Activated CD8-positive, alpha-beta memory T cell treated with anti-CD3 and anti-CD28 coated beads for 36 hours (primary cell): Measurements from ENCODE around the gene DNER. TPM values are rescaled to one million over a fixed set of nuclear protein-coding genes. Genes with fewer than 3 reads are reported as not detected.

ENCODE experiments used
- CTCF ChIA-PET: fragments of 350-600 bp; sonication (Branson Sonifier 250); formaldehyde crosslinking; loops from one replicate; lab custom pipeline; 2021; ENCODE audit warnings: antibody characterized with exemption; lab: Charles Lee
- POLR2A ChIA-PET: fragments of 350-600 bp; sonication (Branson Sonifier 250); formaldehyde crosslinking; loops from one replicate; lab custom pipeline; 2021; ENCODE audit warnings: antibody characterized with exemption; lab: Charles Lee
- total RNA-seq, 2 experiments: library from RNA; stranded (reverse); gene quantifications; one replicate each; pipeline ENCODE4 v1.2.3, GENCODE V29; 2021

The DNER gene
- total RNA-seq, 2 experiments from 2014 or later = not detected

DNA sequence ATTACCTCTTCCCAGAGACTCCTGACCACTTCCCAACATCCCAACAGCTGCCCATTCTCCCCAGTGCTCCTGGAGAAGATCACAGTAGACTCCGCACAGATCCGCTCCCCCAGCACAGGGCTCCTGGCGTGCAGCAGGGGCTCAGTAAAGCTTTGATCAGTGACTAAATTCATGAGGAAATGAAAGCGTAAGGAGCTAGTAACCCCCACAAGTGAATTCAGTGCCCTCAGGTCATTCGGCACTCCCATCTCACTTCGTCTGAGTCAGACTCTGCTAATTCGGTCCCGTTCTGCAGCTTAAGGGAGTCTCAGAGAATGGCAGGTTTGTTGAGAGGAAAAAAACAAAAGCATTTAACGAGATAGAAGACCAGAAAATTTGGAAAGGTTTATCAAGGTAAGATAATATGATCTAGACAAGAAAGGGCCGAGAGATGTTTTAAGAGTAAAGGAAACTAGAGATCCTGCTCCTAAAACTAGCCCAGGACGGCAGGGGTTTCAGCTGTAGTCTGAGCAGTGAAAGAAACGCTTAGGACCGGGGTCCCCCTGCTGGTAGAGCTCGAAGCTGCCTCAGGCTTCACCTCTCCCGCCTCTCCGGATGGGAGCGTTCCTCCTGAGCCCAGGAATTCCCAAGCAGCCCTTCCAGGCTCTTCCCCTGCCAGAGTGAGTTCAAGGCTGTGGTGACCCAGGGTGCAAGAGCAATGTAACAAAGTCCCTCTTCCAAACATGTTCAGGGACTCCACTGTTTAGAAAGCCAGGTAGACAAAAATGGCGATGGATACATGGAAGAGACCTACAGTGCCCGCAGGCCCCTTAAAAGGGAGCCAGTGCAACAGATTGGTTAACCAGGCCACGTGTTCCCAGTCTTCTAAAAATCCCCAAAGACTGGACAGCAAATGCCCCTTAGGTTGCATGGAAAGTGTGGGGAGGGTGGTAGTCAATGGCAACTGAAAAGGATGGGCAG is 127.3 kb downstream of the DNER start:
- ChIA-PET POLR2A (no interaction called here), CTCF (no interaction called here)

DNA sequence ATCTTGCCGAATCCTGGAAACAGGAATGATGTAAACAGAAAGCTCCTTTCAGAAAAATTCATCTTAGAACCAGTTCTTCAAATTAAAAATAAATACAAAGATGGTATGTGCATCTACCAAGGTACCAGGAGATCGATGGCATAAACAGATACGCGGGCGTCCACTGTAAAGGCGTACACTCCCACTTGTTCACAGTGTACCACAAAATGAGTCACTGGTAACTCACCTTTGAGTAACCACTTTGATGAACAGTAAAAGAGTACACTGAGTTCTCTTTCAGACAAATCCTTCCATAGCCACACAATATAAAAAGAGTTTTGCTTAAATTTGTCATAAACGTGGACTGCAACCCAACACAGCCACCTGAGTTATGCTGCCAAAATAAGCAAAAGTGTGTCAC is 128.3 kb downstream of the DNER start:
- ChIA-PET CTCF (no interaction called here), POLR2A (no interaction called here)

DNA sequence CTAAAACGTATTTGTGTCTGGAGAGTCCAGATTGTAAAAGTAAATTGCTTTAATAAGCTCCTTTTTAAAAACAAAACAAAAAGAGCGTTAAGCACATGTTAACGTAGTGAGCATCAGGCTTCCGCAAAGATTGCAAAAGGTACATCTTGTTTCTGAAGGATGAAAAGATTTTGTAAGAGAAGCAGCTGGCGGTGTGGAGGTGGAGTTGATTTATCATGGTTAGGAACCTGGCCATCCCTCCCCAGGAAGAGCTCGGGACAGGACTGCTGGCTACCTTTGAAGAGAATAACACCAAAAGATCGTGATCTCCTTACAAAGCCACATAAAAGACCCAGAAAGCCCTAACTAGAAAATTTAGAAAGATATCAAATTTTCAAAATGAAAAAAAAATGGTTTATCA is 132.2 kb downstream of the DNER start:
- CTCF ChIA-PET = interaction anchor here (1.0 kb wide), 1 partner anchor 1691 kb away, joined by 3 read pairs; no protein-coding TSS in a partner anchor
- POLR2A ChIA-PET = no interaction called here

DNA sequence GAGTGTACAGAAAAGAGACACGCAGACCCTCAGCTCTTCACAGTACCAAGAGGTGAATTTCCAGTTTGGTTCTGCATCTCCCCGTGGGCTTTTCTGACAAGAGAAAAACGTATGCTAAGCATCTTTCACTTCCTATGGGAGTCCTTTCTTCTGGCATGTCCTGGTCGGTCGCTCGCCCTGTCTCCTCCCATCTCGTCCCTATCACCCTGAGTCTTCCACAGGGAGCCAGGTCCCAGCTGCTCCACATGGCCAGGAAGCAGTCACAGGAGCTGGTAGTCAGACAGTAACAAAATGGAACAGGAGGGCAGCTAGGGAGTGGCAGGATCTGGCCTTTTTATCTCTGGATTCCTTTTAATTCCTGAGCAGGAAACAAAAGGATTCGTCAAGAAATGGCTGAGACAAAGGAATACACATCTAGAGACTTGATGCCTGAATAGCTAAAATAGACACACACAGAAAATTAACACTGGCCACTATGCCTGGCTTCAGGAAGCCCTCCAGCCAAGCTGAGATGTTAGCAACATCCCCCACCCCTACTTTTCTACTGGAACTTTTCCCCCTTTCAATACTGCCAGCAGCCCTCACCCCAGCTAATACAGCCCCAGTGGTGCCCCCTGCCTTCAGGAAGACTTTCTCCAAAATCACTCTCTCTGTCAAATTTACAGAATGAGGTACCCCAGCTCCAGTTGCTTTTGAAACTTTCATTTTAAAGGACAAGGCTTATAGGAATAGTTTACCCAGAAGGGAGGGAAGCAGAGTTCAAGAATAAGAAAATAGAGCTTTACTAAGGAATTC is 136.1 kb downstream of the DNER start:
- ChIA-PET POLR2A (no interaction called here), CTCF (no interaction called here)

DNA sequence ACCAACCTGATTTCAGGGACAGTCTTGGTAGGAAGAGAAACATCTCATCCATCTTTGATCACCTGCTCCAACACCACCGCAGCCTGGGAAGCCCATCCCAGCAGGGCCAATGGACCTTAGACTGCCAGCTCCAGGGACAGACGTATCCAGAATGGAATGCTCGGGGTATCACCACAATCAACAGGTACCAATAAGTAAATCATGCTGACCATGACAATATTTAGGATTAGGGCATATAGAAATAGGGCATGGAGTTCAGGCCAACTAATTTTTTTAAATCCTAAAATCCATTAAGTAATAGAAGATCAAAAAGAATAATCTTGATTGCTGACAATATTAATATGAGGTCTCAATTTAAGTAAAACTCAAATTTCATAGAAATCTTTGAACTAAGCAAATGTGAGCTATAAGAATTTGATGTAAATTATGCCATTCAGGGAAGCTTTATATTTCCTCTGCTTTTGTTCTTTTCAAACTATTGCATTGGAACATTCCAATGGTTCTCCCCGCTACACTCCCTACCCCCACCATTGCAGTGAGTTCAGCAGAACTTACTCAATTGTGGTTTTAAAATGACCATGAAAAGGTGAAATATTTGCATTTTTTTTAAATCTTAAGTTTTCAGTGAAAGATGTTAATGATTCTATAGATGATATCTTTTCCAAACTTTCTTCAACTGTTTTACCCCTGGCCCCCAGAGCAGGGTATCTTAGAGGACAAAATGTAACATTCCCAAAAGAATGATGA is 138.6 kb downstream of the DNER start:
- ChIA-PET POLR2A (no interaction called here), CTCF (no interaction called here)

DNA sequence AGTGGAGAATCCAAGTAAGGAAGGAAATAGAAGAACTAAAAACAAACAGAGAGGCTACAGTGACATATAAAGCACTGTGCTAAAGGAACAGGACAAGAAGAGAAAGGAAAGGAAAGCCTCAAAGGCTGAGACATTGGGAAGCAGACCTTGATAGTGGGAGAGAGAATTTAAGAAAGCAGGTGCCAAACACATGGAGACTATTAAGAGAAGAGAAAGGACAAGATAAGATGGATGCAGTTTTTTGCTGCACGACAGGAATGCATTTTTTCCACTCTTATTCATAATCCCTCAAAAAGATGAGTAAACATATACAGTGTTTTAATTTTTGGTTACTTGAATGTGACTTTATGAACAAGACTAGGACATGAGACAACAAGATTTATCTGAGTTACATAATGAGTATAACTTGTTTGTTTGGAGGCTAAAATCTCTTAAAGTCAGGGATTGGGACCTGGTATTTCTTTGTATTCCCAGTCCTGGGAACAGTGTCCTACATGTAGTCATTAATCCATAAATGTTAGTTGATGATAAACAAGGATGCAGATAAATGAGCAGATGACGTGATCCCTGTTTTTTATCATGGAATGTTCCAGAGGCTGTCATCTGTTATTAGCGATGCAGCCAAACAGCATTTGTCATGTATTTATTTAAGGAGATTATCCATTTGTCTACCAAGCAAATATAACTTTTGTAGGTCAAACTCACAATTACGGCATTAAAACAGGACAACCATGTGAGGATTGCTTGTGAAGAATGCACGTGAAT is 141.7 kb downstream of the DNER start:
- CTCF ChIA-PET = no interaction called here
- POLR2A ChIA-PET = no interaction called here

DNA sequence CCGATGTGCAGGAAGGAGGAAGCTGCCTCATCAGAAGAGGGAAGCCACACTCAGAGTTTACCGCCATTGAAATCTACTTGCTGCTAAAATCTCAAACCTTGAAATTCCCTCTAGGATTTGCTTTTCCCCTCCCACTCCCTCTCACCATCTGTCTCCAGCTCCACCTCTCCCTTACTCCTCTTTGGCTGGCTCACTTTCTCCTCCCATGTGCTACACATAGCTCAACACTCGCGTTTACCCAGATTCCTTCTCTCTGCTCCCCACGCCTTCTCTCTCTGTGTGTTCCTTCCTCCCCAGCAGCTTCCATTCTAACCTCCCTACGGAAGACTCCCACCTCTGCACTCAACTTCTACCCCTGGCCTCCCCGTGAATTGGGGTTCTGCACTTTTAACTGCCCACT is 143.1 kb downstream of the DNER start:
- ChIA-PET CTCF (no interaction called here), POLR2A (no interaction called here)

DNA sequence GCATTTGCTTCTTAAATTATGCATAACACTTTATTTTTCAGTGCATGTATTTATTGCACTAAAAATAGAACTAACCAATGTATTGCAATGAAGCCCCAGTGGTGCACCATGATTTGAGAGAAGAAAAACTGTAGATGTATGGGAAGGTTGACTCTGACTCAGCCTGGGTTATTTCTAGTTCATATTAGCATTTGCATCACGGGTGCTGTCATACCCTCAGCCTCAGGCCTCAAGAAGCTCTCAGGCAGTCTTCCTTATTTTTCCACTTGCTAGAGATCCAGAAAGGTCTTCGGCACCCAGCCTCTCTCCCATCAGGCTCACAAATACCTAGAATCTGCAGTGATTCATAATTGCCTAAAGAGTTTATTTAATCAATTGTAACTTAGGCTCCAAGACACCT is 148.0 kb downstream of the DNER start:
- ChIA-PET CTCF (no interaction called here), POLR2A (no interaction called here)

DNA sequence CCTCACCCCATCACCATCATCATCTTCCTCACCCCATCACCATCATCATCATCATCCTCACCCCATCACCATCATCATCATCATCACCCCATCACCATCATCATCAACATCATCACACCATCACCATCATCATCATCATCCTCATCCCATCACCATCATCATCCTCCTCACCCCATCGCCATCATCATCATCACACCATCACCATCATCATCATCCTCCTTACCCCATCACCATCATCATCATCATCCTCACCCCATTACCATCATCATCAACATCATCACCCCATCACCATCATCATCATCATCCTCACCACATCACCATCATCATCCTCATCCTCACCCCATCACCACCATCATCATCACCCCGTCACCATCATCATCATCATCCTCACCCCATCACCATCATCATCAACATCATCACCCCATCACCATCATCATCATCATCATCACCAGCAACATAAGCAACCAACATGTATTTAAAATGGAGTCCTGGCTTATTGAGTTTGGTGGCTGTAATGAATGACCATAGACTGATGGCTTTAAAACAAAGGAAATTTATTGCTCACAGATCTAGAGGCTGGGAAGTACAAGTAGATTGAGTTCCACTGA is 150.0 kb downstream of the DNER start:
- POLR2A ChIA-PET = no interaction called here
- CTCF ChIA-PET = no interaction called here

DNA sequence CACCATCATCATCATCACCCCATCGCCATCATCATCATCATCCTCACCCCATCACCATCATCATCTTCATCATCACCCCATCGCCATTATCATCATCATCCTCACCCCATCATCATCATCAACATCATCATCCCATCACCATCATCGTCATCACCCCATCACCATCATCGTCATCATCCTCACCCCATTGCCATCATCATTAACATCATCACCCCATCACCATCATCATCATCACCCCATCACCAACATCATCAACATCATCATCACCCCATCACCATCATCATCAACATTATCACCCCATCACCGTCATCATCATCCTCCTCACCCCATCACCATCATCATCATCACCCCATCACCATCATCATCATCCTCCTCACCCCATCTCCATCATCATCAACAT is 151.0 kb downstream of the DNER start:
- CTCF ChIA-PET = no interaction called here
- POLR2A ChIA-PET = no interaction called here

DNA sequence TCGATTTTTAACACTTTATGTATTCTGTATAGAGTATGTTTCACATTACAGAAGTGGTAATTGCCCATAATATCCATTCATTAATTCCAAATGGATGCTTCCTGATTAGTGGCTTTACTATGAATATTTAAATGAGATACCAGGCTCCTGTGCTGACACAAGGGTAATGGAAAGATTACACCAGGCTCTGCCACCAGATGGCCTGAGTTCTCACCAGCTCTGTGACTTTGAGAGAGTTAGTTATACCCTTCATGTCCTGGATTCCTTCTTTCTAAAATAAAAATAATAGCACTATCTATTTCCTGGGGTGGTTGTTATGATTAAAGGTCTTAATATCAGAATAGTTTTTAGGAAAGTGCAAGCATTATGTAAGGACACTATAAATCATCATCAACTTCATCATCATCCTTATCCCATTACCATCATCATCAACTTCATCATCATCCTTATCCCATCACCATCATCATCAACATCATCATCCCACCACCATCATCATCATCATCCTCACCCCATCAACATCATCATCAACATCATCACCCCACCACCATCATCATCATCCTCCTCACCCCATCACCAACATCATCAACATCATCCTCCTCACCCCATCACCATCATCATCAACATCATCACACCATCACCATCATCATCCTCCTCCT is 151.8 kb downstream of the DNER start:
- CTCF ChIA-PET = no interaction called here

DNA sequence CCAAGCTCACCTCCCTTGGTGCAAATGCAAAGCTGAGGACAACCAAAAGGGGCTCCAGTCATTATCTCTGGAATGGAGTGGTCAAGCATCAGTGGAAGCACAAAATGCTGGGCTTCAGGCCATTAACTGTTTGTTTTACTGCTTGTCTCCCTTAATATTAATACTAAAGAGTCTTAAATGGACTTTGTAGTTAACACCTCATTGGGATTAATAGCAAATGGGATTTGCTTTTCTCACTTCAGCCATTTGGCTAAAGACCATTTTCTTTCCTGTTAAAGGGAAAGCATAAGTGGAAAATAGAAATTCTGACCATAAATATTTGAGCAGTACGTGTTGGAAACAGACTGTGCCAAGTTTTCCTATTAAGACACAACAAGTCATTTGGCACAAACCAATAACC is 154.4 kb downstream of the DNER start:
- ChIA-PET POLR2A (no interaction called here), CTCF (no interaction called here)

More for the DNA sequence above, 151.8 kb downstream of the DNER start:
- POLR2A ChIA-PET = no interaction called here

DNA sequence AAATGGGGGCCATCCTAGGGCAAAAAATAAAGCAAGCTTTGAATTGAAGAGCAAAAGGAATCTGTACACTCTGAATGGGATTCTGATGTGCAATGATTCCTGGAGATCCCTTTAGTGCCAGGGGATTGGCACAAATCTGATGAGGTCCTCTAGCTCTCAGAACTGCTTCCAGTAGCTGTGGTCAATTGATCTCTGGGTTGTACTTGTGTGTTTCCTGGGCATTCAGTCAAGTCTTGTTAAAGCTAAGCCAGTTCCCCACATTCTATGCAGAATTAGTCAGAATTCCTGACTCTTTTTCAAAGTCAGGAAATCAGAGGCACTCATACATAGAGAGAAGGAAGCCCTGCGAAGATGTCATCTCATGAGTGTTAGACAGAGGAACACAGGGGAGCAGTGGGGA is 161.3 kb downstream of the DNER start:
- ChIA-PET POLR2A (no interaction called here), CTCF (no interaction called here)

DNA sequence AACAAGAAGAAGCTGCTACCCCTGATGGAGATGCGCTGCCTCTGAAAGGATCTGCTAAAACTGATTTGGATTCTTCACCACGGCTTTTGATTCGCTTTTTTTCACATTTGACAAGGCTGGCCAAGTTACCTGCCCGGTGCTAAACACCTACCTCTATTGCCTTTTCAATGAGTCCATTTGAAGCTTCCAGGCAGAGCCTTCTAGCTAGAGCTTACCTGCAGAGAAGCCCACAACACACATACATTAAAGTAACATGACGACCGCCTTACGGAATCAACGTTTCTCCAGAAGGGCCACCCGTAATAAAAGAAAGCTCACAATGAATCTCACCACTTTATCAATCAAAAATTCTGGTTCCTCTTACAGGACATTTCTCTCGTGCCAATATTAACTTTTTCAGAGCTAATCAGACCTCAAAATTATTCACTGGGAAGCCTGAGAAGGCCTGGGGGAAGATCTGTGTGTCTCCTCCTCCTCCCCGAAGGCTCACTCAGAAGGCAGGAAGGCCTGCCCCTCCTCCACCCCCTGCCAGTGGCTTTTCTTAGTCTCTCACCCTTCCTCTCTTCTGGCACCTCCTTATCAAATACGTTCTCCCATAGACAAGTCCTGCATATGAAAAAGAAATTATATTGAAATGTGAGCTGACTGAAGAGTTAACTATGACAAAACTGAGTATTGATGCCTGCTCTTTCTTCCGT is 171.0 kb downstream of the DNER start:
- ChIA-PET CTCF (no interaction called here), POLR2A (no interaction called here)

DNA sequence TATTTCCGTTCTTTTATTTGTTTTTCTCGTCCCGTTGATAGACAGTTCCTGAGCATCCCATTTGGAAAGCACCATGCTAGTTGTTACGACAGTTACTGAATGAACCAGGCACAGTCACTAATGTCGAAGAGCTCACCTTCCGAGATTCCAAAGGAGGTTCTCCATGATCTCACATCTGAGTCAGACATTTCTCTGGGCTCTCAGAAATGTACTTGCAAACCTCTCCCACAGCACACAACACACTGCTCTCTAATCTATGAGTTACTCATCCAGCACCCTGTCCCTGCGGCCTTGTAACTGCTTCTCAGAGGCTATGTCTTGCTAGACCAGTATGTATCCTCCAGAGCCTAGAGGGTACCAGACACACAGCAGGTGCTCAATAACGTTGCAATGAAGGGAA is 174.7 kb downstream of the DNER start:
- POLR2A ChIA-PET = no interaction called here
- CTCF ChIA-PET = no interaction called here

DNA sequence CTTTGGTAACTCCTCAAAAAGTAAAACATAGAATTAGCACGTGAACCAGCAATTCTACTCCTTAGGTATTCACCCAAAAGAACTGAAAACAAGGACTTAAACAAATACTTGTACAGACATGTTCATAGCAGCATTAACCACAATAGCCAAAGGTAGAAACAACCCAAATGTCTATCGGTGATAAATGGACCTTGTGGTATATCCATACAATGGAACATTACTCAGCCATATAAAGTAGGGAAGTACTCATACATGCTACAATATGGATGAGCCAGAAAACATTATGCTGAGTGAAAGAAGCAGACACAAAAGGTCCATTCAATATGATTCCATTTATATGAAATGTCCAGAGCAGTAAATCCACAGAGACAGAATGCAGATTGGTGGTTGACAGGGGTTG is 182.8 kb downstream of the DNER start:
- CTCF ChIA-PET = no interaction called here

DNA sequence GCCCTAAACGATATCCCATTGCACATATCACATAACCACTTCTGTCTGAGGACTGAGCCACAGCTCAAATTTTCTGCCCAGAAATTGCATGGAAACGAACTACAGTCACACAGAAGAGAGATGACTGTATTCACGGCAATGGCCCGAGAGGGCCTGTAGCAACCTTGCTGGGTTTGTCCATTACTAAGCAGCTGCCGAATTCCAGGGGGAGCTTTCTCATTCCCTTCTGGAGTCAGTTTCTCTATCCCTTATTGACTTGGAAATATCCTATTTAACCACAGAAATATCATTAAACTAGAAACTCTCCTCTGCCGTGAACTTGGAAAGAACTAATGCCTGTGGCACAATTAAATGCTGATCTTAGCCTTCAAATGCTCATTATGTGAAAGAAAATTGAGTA is 183.9 kb downstream of the DNER start:
- POLR2A ChIA-PET = no interaction called here
- CTCF ChIA-PET = no interaction called here

More for the DNA sequence above, 182.8 kb downstream of the DNER start:
- POLR2A ChIA-PET = no interaction called here

DNA sequence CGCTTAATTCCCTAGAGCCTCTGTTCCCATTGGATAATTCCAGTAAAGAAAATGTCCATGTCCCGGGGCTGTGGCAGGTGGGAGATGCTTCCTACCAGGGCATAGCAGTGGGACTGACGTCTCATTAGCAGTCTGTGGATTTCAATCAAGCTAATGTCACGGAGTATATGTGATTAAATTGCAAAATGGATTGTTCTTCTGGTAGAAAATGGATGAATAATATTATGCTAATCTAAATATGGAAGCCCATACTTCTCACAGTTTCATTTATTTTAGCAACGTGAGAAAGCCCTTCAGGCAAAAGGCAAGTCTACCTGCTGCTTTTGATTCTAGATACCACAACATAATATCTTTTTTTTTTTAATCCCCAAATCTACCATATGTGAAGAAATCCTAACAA is 185.5 kb downstream of the DNER start:
- ChIA-PET POLR2A (no interaction called here), CTCF (no interaction called here)
